Hematopoietic multipotent progenitor cell treated with erythropoietin and hydrocortisone succinate and interleukin-3 and kit ligand, for 6 days (in vitro differentiated cells): ENCODE results near the gene DYNC1LI1.
"Not testable (repeated sequence)": the region's sequence is repeated elsewhere in the genome, so short reads cannot be mapped to it uniquely, and the experiment has no call there.

Source experiments
- DNase-seq: peaks from one replicate; pipeline ENCODE4 v3.0.0-alpha.2; 2015

The DYNC1LI1 gene

GRCh38 chr3:32525720-32526119 is 44.9 kb downstream of the DYNC1LI1 start:
- DNase-seq, result no peak

- DNase-seq, result no peak
Observed at GRCh38 chr3:32522682-32523081, 48.0 kb downstream of the DYNC1LI1 start.

- DNase-seq, result not testable (repeated sequence)
Observed at GRCh38 chr3:32518921-32519320, 51.7 kb downstream of the DYNC1LI1 start.

GRCh38 chr3:32516751-32517150 is 53.9 kb downstream of the DYNC1LI1 start:
- DNase-seq, result not testable (repeated sequence)

GRCh38 chr3:32511005-32511404 is 59.7 kb downstream of the DYNC1LI1 start:
- DNase-seq, result no peak

- DNase-seq, result peak; percentile 90
Observed at GRCh38 chr3:32510075-32510724, 60.5 kb downstream of the DYNC1LI1 start.

GRCh38 chr3:32508711-32509110 is 61.9 kb downstream of the DYNC1LI1 start:
- DNase-seq, result no peak

GRCh38 chr3:32506466-32506865 is 64.2 kb downstream of the DYNC1LI1 start:
- DNase-seq, result no peak

- no peak for DNase-seq
Observed at GRCh38 chr3:32502946-32503286, 67.7 kb downstream of the DYNC1LI1 start.

GRCh38 chr3:32502118-32502945 is 68.3 kb downstream of the DYNC1LI1 start, which contains the start of gene CMTM6:
TSS of gene CMTM6 (minus strand) at chr3:32502852. CDS start at chr3:32502745, 107 bp downstream.
- peak; percentile 91 for DNase-seq

- no peak for DNase-seq
Observed at GRCh38 chr3:32501783-32502117, 68.9 kb downstream of the DYNC1LI1 start.

GRCh38 chr3:32500880-32501782 is 69.5 kb downstream of the DYNC1LI1 start:
- peak; percentile 44 for DNase-seq

- DNase-seq, result no peak
Observed at GRCh38 chr3:32500231-32500630, 70.4 kb downstream of the DYNC1LI1 start.

- DNase-seq, result no peak
Observed at GRCh38 chr3:32499585-32499984, 71.1 kb downstream of the DYNC1LI1 start.

- no peak for DNase-seq
Observed at GRCh38 chr3:32498992-32499391, 71.7 kb downstream of the DYNC1LI1 start.

GRCh38 chr3:32498252-32498651 is 72.4 kb downstream of the DYNC1LI1 start:
- no peak for DNase-seq

GRCh38 chr3:32495609-32496008 is 75.0 kb downstream of the DYNC1LI1 start:
- DNase-seq, result no peak

- no peak for DNase-seq
Observed at GRCh38 chr3:32495085-32495484, 75.6 kb downstream of the DYNC1LI1 start.

- DNase-seq, result no peak
Observed at GRCh38 chr3:32493437-32494414, 76.9 kb downstream of the DYNC1LI1 start.

- no peak for DNase-seq
Observed at GRCh38 chr3:32492684-32493436, 77.8 kb downstream of the DYNC1LI1 start.

- DNase-seq, result peak; percentile 27
Observed at GRCh38 chr3:32488474-32489008, 82.1 kb downstream of the DYNC1LI1 start.
